HCT116 (cell line): ENCODE measurements around the gene NSG1.

Source experiments
- EZH2 ChIP-seq: fragments of 200-600 bp; sonication (generic); IDR thresholded peaks from 2 replicates; pipeline ENCODE4 v1.6.1; 2017; ENCODE audit warnings: antibody characterized with exemption, mixed run types
- POLR2A ChIP-seq: IDR thresholded peaks from 2 replicates; pipeline ENCODE4 v1.7.0; 2011; ENCODE audit warnings: borderline replicate concordance; ENCODE audit not compliant: insufficient read depth, insufficient read length; ENCODE audit errors: extremely low read depth
- YY1 ChIP-seq: IDR thresholded peaks from 2 replicates; pipeline ENCODE4 v1.6.1; 2011; ENCODE audit warnings: low read length, low read depth, moderate library complexity, mild to moderate bottlenecking; ENCODE audit not compliant: insufficient replicate concordance; ENCODE audit errors: extremely low read depth
- TF ChIP-seq, protein P1 (sequence below), 3 experiments: fragments of 200-600 bp in 1 of 3; sonication (generic) in 1 of 3; IDR thresholded peaks in 2 of 3; conservative IDR thresholded peaks in 1 of 3; 2 replicates each; pipeline ENCODE4 v1.5.1; 2012 to 2017; ENCODE audit warnings: low read depth in 2 of 3, low read length in 2 of 3, antibody characterized with exemption in 1 of 3, borderline replicate concordance in 1 of 3, control low read depth in 1 of 3, mild to moderate bottlenecking in 1 of 3, mixed read lengths in 1 of 3, mixed run types in 1 of 3, moderate library complexity in 1 of 3; ENCODE audit not compliant: insufficient read depth in 1 of 3

DNA sequence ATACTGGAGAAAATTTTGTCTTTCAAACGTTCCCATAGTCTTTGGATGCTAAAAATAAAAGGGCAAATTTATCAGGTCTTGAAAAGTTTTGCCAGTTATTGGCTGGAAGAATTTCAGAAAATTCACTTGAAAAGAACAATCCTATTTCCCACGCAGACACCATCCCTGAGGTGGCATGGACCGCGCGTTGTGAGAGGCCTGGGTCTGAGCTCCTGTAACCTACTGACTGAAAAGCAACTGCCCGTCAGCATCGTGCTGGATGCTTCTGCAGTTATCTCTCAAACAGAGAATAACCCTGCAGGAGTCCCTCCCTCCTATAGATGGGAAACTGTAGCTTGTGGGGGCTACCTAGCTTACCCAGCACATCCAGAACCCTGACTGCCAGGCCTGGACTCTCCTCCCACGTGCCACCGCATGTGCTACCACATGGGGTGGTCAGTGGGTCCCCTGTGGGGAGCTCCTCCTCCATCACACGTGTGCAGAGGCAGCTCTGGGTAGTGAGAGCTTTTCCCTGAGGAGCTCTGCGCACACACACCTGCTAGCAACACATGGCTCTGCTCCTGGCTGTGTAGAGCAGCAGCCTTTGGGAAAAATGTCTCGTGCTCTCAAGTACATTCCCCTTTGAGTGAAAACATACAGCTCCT is 36.1 kb downstream of the NSG1 start:
- TF ChIP-seq EZH2 (no peak), YY1 (no peak), POLR2A (no peak)
- TF ChIP-seq, protein P1, sequence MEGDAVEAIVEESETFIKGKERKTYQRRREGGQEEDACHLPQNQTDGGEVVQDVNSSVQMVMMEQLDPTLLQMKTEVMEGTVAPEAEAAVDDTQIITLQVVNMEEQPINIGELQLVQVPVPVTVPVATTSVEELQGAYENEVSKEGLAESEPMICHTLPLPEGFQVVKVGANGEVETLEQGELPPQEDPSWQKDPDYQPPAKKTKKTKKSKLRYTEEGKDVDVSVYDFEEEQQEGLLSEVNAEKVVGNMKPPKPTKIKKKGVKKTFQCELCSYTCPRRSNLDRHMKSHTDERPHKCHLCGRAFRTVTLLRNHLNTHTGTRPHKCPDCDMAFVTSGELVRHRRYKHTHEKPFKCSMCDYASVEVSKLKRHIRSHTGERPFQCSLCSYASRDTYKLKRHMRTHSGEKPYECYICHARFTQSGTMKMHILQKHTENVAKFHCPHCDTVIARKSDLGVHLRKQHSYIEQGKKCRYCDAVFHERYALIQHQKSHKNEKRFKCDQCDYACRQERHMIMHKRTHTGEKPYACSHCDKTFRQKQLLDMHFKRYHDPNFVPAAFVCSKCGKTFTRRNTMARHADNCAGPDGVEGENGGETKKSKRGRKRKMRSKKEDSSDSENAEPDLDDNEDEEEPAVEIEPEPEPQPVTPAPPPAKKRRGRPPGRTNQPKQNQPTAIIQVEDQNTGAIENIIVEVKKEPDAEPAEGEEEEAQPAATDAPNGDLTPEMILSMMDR (IDR thresholded peaks at IDR 0.05 in 2 of 3, conservative IDR thresholded peaks at IDR 0.05 in 1 of 3; ENCODE audit: borderline replicate concordance in 1 of 3, insufficient read depth in 1 of 3, low read depth in 2 of 3, low read length in 2 of 3), result no peak
